SK-N-SH treated with all-trans-retinoic acid at 6 μM for 48 hours (cell line): ENCODE results near the gene GABBR2.

Source experiments
- ATAC-seq: fragments of 200-7000 bp; cut with Tn5 transposase; 3 replicates; pipeline ENCODE4 v1.9.1; 2020; ENCODE audit warnings: mild to moderate bottlenecking, moderate library complexity
- ARNTL ChIP-seq: fragments of 450-650 bp; formaldehyde crosslinking; IDR thresholded peaks from 2 replicates; pipeline ENCODE4 v1.5.0; 2020; ENCODE audit warnings: low read depth, mild to moderate bottlenecking, moderate library complexity, borderline replicate concordance
- BACH2 ChIP-seq: fragments of 250-450 bp; sonication (Bioruptor Pico); IDR thresholded peaks from 2 replicates; pipeline ENCODE4 v1.9.0; 2021; ENCODE audit warnings: mild to moderate bottlenecking, borderline replicate concordance
- CREB5 ChIP-seq: fragments of 250-450 bp; sonication (Bioruptor Pico); IDR thresholded peaks from 2 replicates; pipeline ENCODE4 v1.5.1; 2020; ENCODE audit warnings: low read depth, mild to moderate bottlenecking, moderate library complexity
- CSDC2 ChIP-seq: fragments of 250-450 bp; sonication (Bioruptor Pico); IDR thresholded peaks from 2 replicates; pipeline ENCODE4 v1.5.0; 2020; ENCODE audit warnings: mild to moderate bottlenecking, moderate library complexity
- CSRNP3 ChIP-seq: fragments of 250-450 bp; sonication (Bioruptor Pico); IDR thresholded peaks from 2 replicates; pipeline ENCODE4 v1.5.1; 2021; ENCODE audit warnings: mild to moderate bottlenecking, moderate library complexity
- ESRRG ChIP-seq: fragments of 250-450 bp; sonication (Bioruptor Pico); IDR thresholded peaks from 2 replicates; pipeline ENCODE4 v1.6.1; 2021; ENCODE audit warnings: mild to moderate bottlenecking
- GLIS3 ChIP-seq: fragments of 250-450 bp; sonication (Bioruptor Pico); IDR thresholded peaks from 2 replicates; pipeline ENCODE4 v1.5.0; 2020; ENCODE audit warnings: mild to moderate bottlenecking, moderate library complexity
- ISL1 ChIP-seq: fragments of 250-450 bp; sonication (Bioruptor Pico); IDR thresholded peaks from 2 replicates; pipeline ENCODE4 v2.1.2; 2022; ENCODE audit warnings: mild to moderate bottlenecking, moderate library complexity
- OSR1 ChIP-seq: fragments of 250-450 bp; sonication (Bioruptor Pico); IDR thresholded peaks from 2 replicates; pipeline ENCODE4 v1.8.0; 2022; ENCODE audit warnings: moderate library complexity, mild to moderate bottlenecking, inconsistent platforms
- PATZ1 ChIP-seq: fragments of 250-450 bp; sonication (Bioruptor Pico); IDR thresholded peaks from 2 replicates; pipeline ENCODE4 v1.8.0; 2020; ENCODE audit warnings: mild to moderate bottlenecking, moderate library complexity, borderline replicate concordance
- POU6F1 ChIP-seq: fragments of 250-450 bp; sonication (Bioruptor Pico); IDR thresholded peaks from 2 replicates; pipeline ENCODE4 v1.8.0; 2021; ENCODE audit warnings: low read depth, mild to moderate bottlenecking, moderate library complexity, borderline replicate concordance
- PPARA ChIP-seq: fragments of 250-450 bp; sonication (Bioruptor Pico); IDR thresholded peaks from 2 replicates; pipeline ENCODE4 v1.5.0; 2020; ENCODE audit warnings: mild to moderate bottlenecking, borderline replicate concordance
- SNAI2 ChIP-seq: fragments of 250-450 bp; sonication (Bioruptor Pico); IDR thresholded peaks from 2 replicates; pipeline ENCODE4 v1.5.0; 2020; ENCODE audit warnings: mild to moderate bottlenecking, moderate library complexity
- TCF4 ChIP-seq: fragments of 250-450 bp; sonication (Bioruptor Pico); IDR thresholded peaks from 2 replicates; pipeline ENCODE4 v1.8.0; 2021; ENCODE audit warnings: mild to moderate bottlenecking, moderate library complexity, borderline replicate concordance
- TOX ChIP-seq: fragments of 250-450 bp; sonication (Bioruptor Pico); IDR thresholded peaks from 2 replicates; pipeline ENCODE4 v1.8.0; 2021; ENCODE audit warnings: mild to moderate bottlenecking, moderate library complexity, borderline replicate concordance
- ZC3H10 ChIP-seq: fragments of 250-450 bp; sonication (Bioruptor Pico); IDR thresholded peaks from 2 replicates; pipeline ENCODE4 v1.5.1; 2021; ENCODE audit warnings: mild to moderate bottlenecking, moderate library complexity
- ZFP3 ChIP-seq: fragments of 250-450 bp; sonication (Bioruptor Pico); IDR thresholded peaks from 2 replicates; pipeline ENCODE4 v1.5.0; 2020; ENCODE audit warnings: mild to moderate bottlenecking, moderate library complexity
- ZFP30 ChIP-seq: fragments of 450-650 bp; formaldehyde crosslinking; IDR thresholded peaks from 2 replicates; pipeline ENCODE4 v1.5.0; 2022; ENCODE audit warnings: mild to moderate bottlenecking, moderate library complexity
- ZNF70 ChIP-seq: fragments of 450-650 bp; formaldehyde crosslinking; IDR thresholded peaks from 2 replicates; pipeline ENCODE4 v1.5.0; 2020; ENCODE audit warnings: mild to moderate bottlenecking, moderate library complexity

Gene GABBR2

GRCh38 chr9:98477884-98478283 lies 230.9 kb downstream of the GABBR2 start (continued):
- TF ChIP-seq PATZ1 (CRISPR knock-in tag), result no peak

GRCh38 chr9:98472216-98472615 lies 236.5 kb downstream of the GABBR2 start:
- no peak for TF ChIP-seq POU6F1 (CRISPR knock-in tag)
- TF ChIP-seq OSR1, result no peak
- TF ChIP-seq PATZ1 (CRISPR knock-in tag), result no peak
- TF ChIP-seq ESRRG (CRISPR knock-in tag), result no peak
- TF ChIP-seq TOX (CRISPR knock-in tag), result no peak
- no peak for TF ChIP-seq CSRNP3
- no peak for TF ChIP-seq PPARA

GRCh38 chr9:98471185-98471584 lies 237.6 kb downstream of the GABBR2 start:
- ATAC-seq, result no peak
- TF ChIP-seq ESRRG (CRISPR knock-in tag) (no peak), ISL1 (CRISPR knock-in tag) (no peak), GLIS3 (CRISPR knock-in tag) (no peak), SNAI2 (CRISPR knock-in tag) (no peak), PPARA (no peak), ZC3H10 (no peak), ARNTL (CRISPR knock-in tag) (no peak), CSRNP3 (no peak), ZFP30 (no peak), BACH2 (no peak), ZNF70 (no peak), PATZ1 (CRISPR knock-in tag) (no peak), CSDC2 (CRISPR knock-in tag) (no peak), TCF4 (CRISPR knock-in tag) (no peak), CREB5 (CRISPR knock-in tag) (no peak), ZFP3 (CRISPR knock-in tag) (no peak), TOX (CRISPR knock-in tag) (no peak)
- TF ChIP-seq, all 23 proteins: peak for 0

More at GRCh38 chr9:98472216-98472615, 236.5 kb downstream of the GABBR2 start:
- ATAC-seq, result no peak
